HL-60/S4 treated with phorbol 12-myristate 13-acetate at 8.2 ng/mL for 4 days and 3 days (cell line): ENCODE data around the gene GASK1B.

ENCODE experiments used
- in situ Hi-C: fragments of 300-500 bp; cut with MboI; formaldehyde crosslinking; loops from 2 replicates; pipeline ENCODE4 v1.15.0; 2022; ENCODE audit warnings: low sequenced_read_pairs

Gene GASK1B

DNA sequence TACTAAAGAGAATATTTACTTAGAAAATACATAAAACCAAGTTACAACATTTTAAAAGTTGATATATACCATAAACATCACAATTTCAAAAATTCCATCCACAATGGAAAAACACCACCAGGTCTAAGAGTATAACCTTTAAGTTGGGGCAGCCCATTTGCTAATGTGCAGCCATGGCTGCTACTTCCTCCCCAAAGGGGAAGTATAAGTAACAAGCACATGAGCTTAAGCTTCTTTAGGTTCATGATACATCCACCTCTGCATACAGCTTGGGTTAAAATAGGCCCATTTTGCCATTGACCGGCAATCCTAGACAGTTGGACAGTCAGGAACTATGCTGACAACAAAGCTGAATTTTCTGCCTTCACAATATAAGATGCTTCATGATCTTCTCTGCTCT is 16.6 kb upstream of the GASK1B start:
- in situ Hi-C loops: no loop called here

DNA sequence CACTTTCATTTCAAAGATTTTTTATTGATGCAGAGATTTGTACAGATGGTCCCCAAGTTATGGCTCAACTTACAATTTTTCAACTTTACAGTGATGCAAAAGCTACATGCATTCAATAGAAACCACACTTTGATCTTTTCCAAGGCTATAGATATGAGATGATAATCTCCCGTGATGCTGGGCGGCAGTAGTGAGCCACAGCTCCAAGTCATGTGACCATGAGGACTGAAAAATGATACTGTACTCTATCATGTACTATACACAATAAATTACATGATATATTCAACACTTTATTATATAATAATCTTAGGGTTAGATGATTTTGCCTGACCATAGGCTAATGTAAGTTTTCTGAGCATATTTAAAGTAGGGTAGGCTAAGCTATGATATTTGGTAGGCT is 14.0 kb upstream of the GASK1B start:
- in situ Hi-C loops: no loop called here

DNA sequence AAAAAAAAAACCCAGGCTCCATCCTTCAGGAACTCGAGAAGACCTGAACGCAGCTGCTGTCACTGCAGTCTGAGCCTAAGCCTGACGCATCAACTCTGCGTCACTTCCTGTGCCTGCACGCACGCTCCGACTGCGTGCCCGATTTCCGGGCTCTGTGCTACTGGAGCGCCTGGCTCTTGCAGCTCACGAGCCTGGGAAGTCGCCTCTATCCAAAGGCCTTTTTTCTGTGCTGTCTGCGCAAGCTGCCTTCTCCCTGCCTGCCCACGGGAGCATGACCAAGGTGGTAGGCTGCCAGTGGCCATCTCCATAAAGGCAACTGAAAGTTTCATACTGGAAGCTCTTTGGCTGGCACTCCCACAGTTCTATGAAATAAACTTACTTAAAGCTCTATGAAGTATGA is 9.9 kb upstream of the GASK1B start:
- in situ Hi-C loops: no loop called here

DNA sequence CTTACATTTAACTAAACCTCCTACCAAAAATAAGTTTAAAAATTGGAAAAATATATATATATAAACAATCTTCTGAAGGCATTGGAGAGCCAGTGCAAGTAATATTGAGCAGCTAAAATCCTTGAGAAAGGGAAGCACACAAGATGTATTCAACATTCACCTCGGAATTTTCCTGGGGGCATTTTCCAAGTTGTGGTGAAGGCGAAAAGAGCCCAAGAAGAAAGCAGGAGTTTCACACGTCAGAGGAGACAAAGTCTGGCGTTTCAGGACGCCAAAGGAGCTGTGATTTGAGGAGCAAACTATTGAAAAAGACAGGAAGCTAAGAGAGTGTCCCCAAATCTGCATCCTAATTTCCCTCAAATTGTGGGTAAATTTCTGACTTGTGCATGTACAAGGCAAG is 9.1 kb upstream of the GASK1B start:
- in situ Hi-C loops: no loop called here

DNA sequence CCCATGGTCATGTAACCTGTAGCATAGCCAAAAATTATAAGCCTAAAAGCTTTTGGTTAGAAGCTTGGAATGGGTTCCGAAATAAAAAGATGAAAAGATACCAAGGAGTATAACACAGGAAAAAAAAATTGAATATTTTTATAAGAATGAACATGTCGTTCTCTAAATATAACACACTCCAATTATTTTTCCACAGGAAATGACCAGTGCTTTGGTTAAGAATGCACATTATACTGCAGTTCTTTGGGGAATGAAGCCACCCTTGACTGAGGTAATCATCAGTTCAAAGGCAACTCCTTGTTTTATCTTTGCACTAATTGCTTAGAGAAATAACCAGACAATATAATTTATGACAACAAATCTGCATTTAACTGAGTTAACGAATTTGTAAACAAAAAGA is 6.6 kb upstream of the GASK1B start:
- in situ Hi-C loops: no loop called here

DNA sequence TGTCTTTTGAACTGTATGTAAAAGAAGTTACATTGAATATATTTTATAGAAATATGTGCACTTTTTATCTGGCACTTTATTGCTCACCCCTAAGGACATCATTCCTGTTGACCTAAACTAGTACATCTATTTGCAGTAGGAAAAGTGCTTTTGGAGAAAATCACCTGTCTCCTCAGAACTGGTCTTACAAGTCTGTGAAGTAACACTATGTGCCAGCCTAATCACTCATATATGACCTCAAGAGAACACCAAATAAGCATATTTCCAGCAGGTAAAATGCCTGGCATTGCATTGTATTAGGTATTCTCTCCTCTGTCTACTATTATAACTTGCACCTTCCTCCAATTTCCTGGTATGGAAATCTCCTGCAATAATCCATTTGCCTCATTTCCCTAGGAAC is 4.0 kb upstream of the GASK1B start:
- in situ Hi-C loops: no loop called here

DNA sequence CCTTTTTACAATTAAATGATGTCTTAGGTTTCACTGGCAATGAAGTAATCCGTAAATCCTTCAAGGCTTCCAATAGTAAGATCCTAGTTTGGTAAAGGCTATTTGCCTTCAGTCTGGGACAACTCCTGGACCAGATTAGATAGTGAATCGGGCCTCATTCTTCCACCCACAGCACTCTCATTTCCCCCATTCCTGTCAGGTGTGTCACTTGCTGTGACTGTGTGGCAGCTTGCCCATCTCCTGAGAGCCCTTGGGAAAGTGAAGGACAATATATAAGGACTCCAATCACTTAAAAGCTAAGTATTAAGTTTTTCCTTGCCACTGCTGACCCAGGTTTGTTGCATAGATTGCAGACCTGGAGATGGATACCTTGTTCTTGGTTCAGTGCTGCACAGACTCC is 3.3 kb upstream of the GASK1B start:
- in situ Hi-C loops: no loop called here

DNA sequence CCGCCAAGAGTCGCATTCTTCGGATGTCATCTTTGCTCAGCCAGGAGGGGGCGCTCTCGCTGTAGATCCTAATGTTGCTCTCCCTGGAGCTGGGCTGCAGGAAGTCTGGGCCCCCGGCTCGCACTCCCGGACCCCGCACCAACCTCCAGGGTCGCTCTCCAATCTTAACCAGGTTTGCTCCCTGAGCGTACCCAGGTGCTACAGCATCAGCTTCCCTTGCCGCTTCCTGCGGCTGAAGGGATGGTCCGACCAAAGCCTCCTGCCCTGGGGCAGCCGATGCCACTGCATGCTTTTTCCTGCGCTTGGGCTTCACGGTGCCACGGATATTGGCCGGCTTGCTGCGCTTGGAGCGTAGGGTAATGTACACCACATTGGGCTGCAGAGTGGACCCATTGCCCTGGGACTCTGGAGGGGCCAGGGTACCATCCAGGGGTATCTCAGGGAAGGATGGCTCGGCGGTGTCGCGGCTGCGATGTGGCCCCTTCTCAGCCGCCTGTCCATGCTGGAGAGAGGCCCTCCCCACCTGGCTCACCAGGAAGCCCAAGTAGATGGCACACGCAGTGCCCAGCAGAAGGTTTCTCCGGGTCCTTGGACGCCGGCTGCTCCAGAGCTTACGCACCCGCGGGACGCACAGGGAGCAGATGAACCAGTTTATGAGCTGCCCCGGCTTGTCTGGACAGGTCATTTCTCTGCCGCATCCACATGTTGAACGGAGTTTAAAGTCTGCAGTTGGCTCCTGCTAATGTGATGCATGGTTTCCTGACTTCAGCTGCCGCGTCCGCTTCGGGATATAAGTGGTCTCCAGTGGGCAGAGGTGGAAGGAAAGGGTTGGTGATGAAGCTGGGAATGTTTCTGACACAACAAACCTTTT is 1.9 kb downstream of the GASK1B start:
- in situ Hi-C loops: no loop called here

DNA sequence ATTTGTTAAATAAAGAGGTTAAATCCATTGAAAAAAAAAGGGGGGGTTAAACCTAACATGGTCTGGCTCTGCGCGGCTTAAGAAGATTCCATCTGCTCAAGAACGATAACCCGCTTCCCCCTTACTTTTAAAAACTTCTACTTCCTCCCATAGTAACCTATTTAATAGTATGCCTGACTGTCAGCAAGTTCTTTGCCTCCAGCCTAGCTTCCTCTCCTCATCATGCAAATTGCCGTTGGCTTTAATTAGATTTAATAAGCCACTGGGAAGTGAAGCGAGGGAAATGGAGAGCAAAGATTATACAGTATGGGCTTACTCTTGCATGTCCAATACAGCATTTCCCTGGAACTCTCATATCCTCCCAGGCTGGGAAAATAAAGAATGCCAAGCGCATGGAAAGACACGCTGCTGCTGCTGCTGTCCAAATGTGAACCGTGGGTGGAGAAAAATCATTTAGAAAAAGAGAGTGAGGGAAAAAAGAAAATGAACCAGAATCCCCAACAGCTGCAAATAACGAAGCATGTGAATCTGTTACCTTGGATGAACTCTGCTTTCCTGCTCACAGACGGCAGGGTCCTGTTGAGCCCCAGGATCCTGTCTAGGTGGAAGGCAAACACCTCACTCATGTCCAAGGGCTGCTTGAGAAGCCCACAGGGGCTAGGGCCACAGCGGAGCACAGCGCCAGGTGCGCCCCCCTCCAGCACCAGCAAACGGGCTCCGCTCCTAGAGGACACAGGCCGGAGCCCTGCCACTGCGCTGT is 2.7 kb downstream of the GASK1B start:
- in situ Hi-C loops: no loop called here

DNA sequence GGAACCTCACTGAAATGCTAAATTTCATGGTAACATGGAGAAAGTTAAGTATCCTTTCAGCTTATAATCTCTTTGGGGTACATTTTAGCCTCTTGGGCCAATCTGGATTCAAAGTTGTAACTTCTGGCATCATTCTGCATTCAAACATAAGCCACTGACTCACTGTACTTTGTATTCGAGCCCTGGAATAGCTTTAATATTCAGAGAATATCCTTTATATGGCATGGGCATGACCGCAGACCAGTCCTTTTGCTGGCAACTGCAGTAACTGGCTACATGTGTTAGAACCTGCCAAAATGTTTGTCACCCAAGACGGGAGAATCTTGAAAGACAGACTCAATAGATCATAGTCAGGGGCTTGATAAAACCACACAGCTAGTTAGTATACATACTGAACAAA is 3.3 kb downstream of the GASK1B start:
- in situ Hi-C loops: no loop called here

DNA sequence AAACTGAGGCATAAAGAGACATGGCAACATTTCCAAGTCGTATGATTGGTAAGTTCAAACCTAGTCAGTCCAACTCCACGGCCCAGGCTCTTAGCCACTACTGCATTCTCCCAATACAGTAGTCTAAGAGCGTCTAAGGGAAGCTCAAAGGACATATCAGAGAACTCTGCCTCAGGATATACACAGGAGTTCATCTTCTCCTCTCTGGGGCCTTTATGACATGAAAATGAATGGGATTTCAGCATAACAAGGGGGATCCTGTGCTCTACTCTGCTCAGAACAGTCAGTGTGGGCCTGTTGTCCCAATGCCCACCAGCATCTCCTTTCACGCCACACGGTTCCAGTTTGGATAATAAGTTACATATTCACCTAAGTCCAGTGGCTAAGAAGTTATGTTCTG is 4.2 kb downstream of the GASK1B start:
- in situ Hi-C loops: no loop called here

DNA sequence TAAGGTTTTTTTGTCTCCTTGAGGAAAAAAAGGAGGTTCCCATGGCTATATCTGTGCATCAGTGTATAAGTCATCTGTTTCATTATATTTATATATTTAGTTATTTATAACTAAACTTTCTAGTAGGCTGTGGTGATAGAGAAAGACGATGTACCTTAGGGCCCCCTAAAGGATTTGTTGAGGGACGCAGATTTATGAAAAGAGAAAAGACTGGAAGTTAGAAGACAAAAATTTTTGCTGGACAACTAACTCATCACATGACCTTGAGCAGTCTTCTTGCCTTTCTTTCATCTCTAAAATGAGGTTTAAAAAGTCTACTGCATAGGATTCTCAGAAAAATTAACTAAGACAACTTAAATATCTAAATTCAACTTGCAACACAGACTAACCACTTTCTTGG is 6.1 kb downstream of the GASK1B start:
- in situ Hi-C loops: no loop called here

DNA sequence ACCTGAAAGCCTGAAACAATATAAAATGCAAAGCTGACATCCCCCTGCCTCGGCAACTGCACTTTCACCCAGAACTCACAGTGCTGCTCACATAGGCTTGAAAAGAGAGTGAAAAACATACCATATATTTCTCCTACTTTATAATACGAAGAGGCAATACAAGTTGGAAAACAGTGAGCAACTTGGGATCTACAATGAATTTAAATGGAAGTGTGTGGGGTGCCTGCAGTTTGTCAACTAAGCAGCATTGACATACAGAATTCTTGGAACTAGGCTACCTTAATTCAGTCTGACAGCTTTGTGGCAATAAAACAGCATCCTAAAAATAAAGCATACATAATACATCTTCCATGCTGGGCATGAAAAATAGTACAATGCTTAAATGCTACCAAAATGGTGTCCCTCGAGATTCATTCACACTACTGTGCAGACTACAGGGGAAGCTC is 8.0 kb downstream of the GASK1B start:
- in situ Hi-C loops: no loop called here

DNA sequence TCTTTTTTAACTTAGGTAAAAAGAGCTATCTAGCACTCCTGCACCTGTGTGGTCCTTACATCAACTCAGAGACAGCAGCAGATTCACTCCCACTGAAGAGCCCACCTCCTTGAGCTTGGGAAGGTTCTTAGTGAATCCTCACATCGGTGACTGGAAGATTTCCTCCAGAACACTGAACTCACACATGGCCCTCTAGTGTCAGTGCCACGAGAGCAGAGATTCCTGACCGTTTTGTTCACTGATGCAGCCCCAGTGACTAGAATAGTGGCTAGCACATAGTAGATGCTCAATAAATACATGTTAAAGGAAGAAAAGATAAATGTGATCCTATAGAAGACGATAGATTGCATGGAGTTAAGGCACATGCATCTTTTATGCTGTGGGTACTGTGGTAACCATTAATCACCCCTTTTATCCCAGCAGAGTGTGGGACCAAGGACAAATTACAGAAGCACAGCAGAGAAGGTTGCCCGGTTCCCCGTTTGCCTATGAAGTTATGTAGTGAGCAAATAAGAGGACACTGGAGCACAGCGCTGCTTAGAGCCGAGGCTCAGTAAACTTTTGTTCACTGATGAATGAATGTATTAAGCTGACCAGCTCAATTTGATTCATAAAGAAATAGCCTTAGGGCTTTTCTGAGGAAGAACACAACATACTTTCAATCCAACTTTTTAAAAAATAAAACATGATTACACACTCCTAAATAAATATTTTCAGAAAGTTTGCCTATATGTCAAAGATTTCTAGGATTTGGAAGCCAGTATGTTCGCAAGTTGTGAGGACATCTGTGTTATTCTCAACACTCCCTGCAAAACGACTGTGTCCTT is 8.7 kb downstream of the GASK1B start:
- in situ Hi-C loops: no loop called here

DNA sequence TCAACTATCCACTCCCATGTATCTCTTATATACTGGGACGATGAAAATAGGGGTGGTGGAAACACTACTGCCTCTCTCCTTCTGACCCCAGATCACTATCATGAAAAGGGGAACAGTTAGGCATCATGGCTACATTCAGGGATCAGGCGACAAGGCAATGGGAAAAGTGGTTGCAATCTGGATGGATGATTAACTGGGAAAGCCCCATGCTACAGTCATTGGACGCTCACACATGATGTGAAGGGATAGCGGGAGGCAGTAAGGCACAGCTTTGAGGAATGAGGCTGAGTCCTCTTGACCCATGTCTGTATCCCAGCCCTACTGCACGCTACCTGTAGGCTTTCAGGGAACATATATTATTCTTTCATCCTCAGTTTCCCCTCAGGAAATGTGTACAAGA is 10.2 kb downstream of the GASK1B start:
- in situ Hi-C loops: no loop called here

DNA sequence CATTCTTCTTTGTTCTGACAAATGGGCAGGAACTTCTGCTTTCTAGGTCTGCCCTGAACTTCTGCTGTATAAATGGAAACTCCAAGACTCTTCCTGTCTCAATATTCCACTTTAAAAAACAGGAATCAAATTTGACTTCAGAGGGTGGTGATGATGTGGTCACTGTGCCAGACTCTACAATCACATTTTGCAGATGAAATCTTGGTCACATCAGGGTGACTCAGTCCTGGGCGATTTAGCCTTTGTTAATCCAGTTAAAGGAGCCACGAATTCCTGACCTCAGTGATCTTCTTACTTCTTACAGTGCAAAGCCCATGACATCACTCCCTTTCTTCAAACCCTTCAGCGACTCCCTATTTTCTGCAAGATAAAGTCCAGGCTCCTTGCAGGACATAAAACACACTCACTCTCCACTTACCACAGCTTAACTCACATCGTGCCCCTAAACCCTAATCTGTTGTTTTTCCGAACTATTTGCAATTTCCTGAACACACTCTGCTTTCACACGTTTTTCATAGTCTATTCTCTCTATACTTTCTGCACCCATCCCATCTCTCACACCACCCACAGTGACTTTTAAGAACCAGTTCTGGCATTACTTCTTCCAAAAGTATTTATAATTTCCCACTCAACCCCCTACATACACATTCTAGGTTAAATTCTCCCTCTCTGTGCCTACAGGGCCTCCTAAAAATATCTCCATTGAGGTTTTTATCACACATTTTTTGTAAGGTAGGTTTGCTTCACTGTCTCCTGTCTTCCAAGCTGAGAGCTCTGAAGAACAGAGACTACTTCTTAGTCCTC is 11.1 kb downstream of the GASK1B start:
- in situ Hi-C loops: no loop called here

DNA sequence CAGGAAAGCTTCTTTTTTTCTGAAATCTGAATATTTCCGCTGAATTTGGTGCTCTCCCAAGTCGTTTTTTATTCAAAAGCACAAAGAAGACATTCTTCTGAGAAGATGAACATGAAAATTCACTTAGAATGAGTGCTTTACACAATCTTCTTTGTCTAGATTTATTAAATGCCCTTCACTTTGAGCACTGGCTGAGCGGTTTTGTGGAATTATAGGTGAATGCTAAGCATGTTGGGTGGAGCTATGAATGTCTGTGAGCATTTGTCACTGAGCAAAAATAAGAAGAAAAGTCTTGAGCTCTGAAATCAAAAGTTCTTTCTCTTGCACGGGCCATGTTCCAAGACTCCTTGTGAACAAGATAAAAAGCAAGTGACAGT is 13.1 kb downstream of the GASK1B start:
- in situ Hi-C loops: no loop called here

DNA sequence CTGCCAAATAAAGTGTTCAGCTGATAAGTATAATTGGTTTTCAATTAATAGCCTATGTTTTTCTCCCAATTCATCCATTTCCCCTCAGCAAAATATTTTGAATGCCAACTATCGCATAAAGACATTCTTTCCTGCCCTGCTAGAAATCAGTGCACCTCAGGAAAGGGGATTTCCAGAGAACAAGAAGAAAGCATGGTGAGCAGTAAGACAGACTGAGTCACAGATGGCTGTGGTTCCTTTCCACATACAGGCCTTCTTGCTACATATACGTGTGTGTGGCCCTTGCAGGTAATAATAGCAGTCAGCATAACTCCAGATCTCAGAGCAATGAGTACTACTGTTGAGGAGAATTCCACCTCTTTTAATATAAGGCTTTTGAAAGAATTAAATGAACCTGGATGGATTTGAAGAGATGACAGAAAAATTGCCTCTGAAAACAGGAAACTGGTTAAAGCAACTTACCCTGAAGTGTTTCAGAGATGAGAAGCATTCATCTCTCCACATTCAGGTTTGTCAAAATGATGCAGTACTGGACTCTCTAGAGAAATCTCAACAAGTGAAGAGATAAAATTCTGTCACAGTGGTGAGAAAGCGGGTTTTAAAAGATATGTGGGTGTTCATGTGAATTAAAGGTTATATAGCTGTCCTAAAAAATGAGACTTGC is 13.6 kb downstream of the GASK1B start:
- in situ Hi-C loops: no loop called here

DNA sequence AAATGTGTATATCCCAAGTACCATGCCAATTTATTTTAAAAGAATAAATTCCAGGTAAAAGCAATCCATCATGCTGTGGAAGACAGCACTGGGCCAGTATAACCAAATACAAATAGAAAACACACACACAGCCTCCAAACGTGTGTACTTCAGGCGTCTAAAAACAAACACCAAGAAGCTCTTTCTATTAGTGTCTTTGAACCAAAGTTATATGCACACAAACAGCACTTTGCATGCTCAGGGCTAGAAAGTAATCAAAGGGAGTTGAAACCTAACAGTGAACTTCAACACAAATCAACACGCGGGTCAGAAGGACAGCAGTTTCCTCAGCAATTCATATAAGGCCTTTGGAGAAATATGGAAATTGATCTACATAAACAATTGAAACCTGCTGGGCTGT is 15.4 kb downstream of the GASK1B start:
- in situ Hi-C loops: no loop called here

DNA sequence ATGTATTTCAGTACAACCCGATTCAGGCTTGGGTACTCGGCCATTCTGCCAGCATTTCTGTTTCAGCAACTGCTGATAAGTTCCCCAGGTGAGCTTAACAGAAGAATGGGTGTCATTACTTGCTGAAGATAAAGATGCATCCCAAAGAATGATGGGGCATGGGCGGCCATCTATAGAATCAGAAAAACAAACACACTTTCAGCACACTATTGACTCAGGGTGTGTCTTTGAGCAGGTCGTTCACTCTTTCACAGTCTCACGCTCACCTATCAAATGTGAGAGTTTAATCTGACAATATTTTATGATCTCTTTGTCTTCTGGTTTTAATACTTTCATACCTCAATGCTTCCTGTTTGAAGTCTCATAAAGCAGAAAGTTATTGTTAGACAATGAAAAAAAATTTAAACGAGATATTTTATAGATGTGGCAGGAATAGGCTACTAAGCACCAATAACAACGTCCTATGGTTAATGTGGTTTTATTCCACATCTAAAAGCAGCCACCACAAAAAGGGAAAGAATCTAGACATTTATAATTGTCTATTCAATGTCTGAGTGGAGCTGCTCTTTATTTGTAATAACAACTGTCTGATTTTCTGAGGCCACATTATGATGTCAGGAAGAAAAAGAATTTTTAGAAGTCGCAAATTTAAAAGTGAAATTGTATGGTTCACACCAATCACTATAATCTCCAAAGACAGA is 17.0 kb downstream of the GASK1B start:
- in situ Hi-C loops: no loop called here
